ENCODE measurements around the gene TAS1R2.

GRCh38 chr1:18817316-18817715 is 42.1 kb downstream of the TAS1R2 start:
- TF ChIP-seq CTCF (IDR thresholded peaks at IDR 0.05; ENCODE audit: insufficient read depth, low read length) (no peak), POLR2AphosphoS5 (IDR thresholded peaks at IDR 0.05; ENCODE audit: low read depth) (no peak), REST (IDR thresholded peaks at IDR 0.05; ENCODE audit: insufficient replicate concordance, low read depth) (no peak)

Measured in HL-60 (cell line).